ENCODE results near the gene EIPR1.
"Not testable (repeated sequence)": the region's sequence is repeated elsewhere in the genome, so short reads cannot be mapped to it uniquely, and the experiment has no call there.

EIPR1 gene

DNA sequence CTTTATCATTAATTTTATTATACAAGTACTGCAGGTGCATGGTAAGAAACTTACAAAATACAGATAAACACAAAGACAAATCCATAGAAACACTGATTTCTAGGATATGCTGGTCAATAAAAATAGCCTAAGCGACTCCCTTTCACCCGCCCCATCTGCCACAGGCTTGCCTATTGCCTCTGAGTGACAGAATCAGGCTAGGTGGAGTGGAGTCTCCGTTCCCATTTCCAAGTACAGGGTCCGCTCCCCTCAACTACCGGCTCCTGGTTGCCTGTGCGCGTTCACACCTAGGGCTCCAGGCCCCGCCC, 1.7 kb upstream of the EIPR1 start:
- Histone ChIP-seq H3K4me3 (ENCODE audit: low read depth in 1 of 2, low read length in 2 of 2) (peak overlapping the region; percentile 68 to 94), H3K4me1 (ENCODE audit: control insufficient read depth in 1 of 2, insufficient read depth in 2 of 2, low read length in 2 of 2) (peaks cover 10 to 28% of the 10 kb centered on the region in 2 donors), H3K27me3 (ENCODE audit: low read depth, low read length) (no peaks in the 10 kb centered on the region), H3K27ac (ENCODE audit: low read length) (peak overlapping the region; percentile 86), H3K36me3 (ENCODE audit: control insufficient read depth in 1 of 2, insufficient read depth in 2 of 2, low read length in 2 of 2) (peaks cover 0 to 5% of the 10 kb centered on the region in 2 donors), H3K9me3 (ENCODE audit: control insufficient read depth in 1 of 2, low read length in 2 of 2) (no peaks in the 10 kb centered on the region)

GRCh38 chr2:3377279-3377611, 373 bp downstream of the EIPR1 start:
- Histone ChIP-seq H3K27ac (ENCODE audit: low read length) (peak overlapping the region; percentile 81), H3K4me3 (ENCODE audit: low read depth in 1 of 2, low read length in 2 of 2) (peak overlapping the region; percentile 89 to 94), H3K9me3 (ENCODE audit: control insufficient read depth in 1 of 2, low read length in 2 of 2) (no peaks in the 10 kb centered on the region), H3K27me3 (ENCODE audit: low read depth, low read length) (no peaks in the 10 kb centered on the region), H3K4me1 (ENCODE audit: control insufficient read depth in 1 of 2, insufficient read depth in 2 of 2, low read length in 2 of 2) (peaks cover 10 to 28% of the 10 kb centered on the region in 2 donors), H3K36me3 (ENCODE audit: control insufficient read depth in 1 of 2, insufficient read depth in 2 of 2, low read length in 2 of 2) (no peaks in the 10 kb centered on the region)

DNA sequence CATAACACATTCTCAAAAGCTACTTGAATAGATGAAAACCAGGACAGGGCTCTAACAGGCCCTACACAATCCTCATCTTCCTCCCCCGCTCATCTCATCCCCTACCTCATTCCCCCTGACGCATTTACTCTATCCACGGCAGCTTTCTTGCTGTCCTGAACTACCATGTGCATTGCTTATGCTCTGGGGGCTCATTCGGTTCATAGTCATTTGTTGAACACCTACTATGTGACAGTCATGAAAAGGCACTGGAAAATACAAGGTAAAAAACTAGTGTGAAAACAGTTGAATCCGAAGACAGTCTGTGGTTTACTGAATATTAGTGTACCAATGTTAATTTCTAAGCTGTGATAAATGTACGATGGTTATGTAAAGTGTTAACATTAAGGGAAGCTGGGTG, 797 bp downstream of the EIPR1 start:
- Histone ChIP-seq H3K9me3 (ENCODE audit: control insufficient read depth in 1 of 2, low read length in 2 of 2) (no peaks in the 10 kb centered on the region), H3K36me3 (ENCODE audit: control insufficient read depth in 1 of 2, insufficient read depth in 2 of 2, low read length in 2 of 2) (no peaks in the 10 kb centered on the region), H3K27ac (ENCODE audit: low read length) (no peak overlapping the region), H3K4me1 (ENCODE audit: control insufficient read depth in 1 of 2, insufficient read depth in 2 of 2, low read length in 2 of 2) (peaks cover 10 to 28% of the 10 kb centered on the region in 2 donors), H3K4me3 (ENCODE audit: low read depth in 1 of 2, low read length in 2 of 2) (peak overlapping the region; percentile 89 to 94), H3K27me3 (ENCODE audit: low read depth, low read length) (no peaks in the 10 kb centered on the region)

GRCh38 chr2:3369340-3370181, 8.1 kb downstream of the EIPR1 start:
- H3K27ac ChIP-seq (ENCODE audit: low read length); H3K36me3 ChIP-seq (ENCODE audit: control insufficient read depth in 1 of 2, insufficient read depth in 2 of 2, low read length in 2 of 2); H3K9me3 ChIP-seq (ENCODE audit: control insufficient read depth in 1 of 2, low read length in 2 of 2); H3K4me1 ChIP-seq (ENCODE audit: control insufficient read depth in 1 of 2, insufficient read depth in 2 of 2, low read length in 2 of 2); H3K27me3 ChIP-seq (ENCODE audit: low read depth, low read length); H3K4me3 ChIP-seq (ENCODE audit: low read depth in 1 of 2, low read length in 2 of 2): not testable (repeated sequence)

GRCh38 chr2:3368261-3368722, 9.3 kb downstream of the EIPR1 start:
- Histone ChIP-seq H3K27me3 (ENCODE audit: low read depth, low read length) (no peaks in the 10 kb centered on the region), H3K27ac (ENCODE audit: low read length) (no peak overlapping the region), H3K36me3 (ENCODE audit: control insufficient read depth in 1 of 2, insufficient read depth in 2 of 2, low read length in 2 of 2) (no peaks in the 10 kb centered on the region), H3K4me1 (ENCODE audit: control insufficient read depth in 1 of 2, insufficient read depth in 2 of 2, low read length in 2 of 2) (no peaks in the 10 kb centered on the region), H3K4me3 (ENCODE audit: low read depth in 1 of 2, low read length in 2 of 2) (no peak overlapping the region), H3K9me3 (ENCODE audit: control insufficient read depth in 1 of 2, low read length in 2 of 2) (no peaks in the 10 kb centered on the region)

- no peak overlapping the region for H3K4me3 ChIP-seq (ENCODE audit: low read depth in 1 of 2, low read length in 2 of 2)
- H3K27me3 ChIP-seq (ENCODE audit: low read depth, low read length), result no peaks in the 10 kb centered on the region
- no peaks in the 10 kb centered on the region for H3K9me3 ChIP-seq (ENCODE audit: control insufficient read depth in 1 of 2, low read length in 2 of 2)
- no peaks in the 10 kb centered on the region for H3K4me1 ChIP-seq (ENCODE audit: control insufficient read depth in 1 of 2, insufficient read depth in 2 of 2, low read length in 2 of 2)
- no peaks in the 10 kb centered on the region for H3K36me3 ChIP-seq (ENCODE audit: control insufficient read depth in 1 of 2, insufficient read depth in 2 of 2, low read length in 2 of 2)
- H3K27ac ChIP-seq (ENCODE audit: low read length), result no peak overlapping the region
These were observed 12.4 kb downstream of the EIPR1 start for GRCh38 chr2:3365219-3365618.

- Histone ChIP-seq H3K27me3 (ENCODE audit: low read depth, low read length) (no peaks in the 10 kb centered on the region), H3K27ac (ENCODE audit: low read length) (no peak overlapping the region), H3K9me3 (ENCODE audit: control insufficient read depth in 1 of 2, low read length in 2 of 2) (no peaks in the 10 kb centered on the region), H3K36me3 (ENCODE audit: control insufficient read depth in 1 of 2, insufficient read depth in 2 of 2, low read length in 2 of 2) (no peaks in the 10 kb centered on the region), H3K4me3 (ENCODE audit: low read depth in 1 of 2, low read length in 2 of 2) (no peak overlapping the region), H3K4me1 (ENCODE audit: control insufficient read depth in 1 of 2, insufficient read depth in 2 of 2, low read length in 2 of 2) (no peaks in the 10 kb centered on the region)
These were observed 15.9 kb downstream of the EIPR1 start for GRCh38 chr2:3361518-3362389.

GRCh38 chr2:3357926-3358325, 19.7 kb downstream of the EIPR1 start:
- no peaks in the 10 kb centered on the region for H3K9me3 ChIP-seq (ENCODE audit: control insufficient read depth in 1 of 2, low read length in 2 of 2)
- H3K36me3 ChIP-seq (ENCODE audit: control insufficient read depth in 1 of 2, insufficient read depth in 2 of 2, low read length in 2 of 2), result peaks cover 9 to 11% of the 10 kb centered on the region in 2 donors
- H3K4me3 ChIP-seq (ENCODE audit: low read depth in 1 of 2, low read length in 2 of 2), result no peak overlapping the region
- no peak overlapping the region for H3K27ac ChIP-seq (ENCODE audit: low read length)
- no peaks in the 10 kb centered on the region for H3K27me3 ChIP-seq (ENCODE audit: low read depth, low read length)
- no peaks in the 10 kb centered on the region for H3K4me1 ChIP-seq (ENCODE audit: control insufficient read depth in 1 of 2, insufficient read depth in 2 of 2, low read length in 2 of 2)

- H3K9me3 ChIP-seq (ENCODE audit: control insufficient read depth in 1 of 2, low read length in 2 of 2); H3K27me3 ChIP-seq (ENCODE audit: low read depth, low read length); H3K4me3 ChIP-seq (ENCODE audit: low read depth in 1 of 2, low read length in 2 of 2); H3K4me1 ChIP-seq (ENCODE audit: control insufficient read depth in 1 of 2, insufficient read depth in 2 of 2, low read length in 2 of 2); H3K27ac ChIP-seq (ENCODE audit: low read length): not testable (repeated sequence)
- peaks cover 11 to 14% of the 10 kb centered on the region in 2 donors for H3K36me3 ChIP-seq (ENCODE audit: control insufficient read depth in 1 of 2, insufficient read depth in 2 of 2, low read length in 2 of 2)
These were observed 20.2 kb downstream of the EIPR1 start for GRCh38 chr2:3357446-3357845.

- Histone ChIP-seq H3K27me3 (ENCODE audit: low read depth, low read length) (no peaks in the 10 kb centered on the region), H3K36me3 (ENCODE audit: control insufficient read depth in 1 of 2, insufficient read depth in 2 of 2, low read length in 2 of 2) (peaks cover 11 to 17% of the 10 kb centered on the region in 2 donors), H3K4me3 (ENCODE audit: low read depth in 1 of 2, low read length in 2 of 2) (peak overlapping the region in 1 of 2 donors; percentile 21), H3K9me3 (ENCODE audit: control insufficient read depth in 1 of 2, low read length in 2 of 2) (no peaks in the 10 kb centered on the region), H3K4me1 (ENCODE audit: control insufficient read depth in 1 of 2, insufficient read depth in 2 of 2, low read length in 2 of 2) (no peaks in the 10 kb centered on the region), H3K27ac (ENCODE audit: low read length) (no peak overlapping the region)
These were observed 20.8 kb downstream of the EIPR1 start for GRCh38 chr2:3356799-3357198.

GRCh38 chr2:3355951-3356569, 21.6 kb downstream of the EIPR1 start:
- Histone ChIP-seq H3K9me3 (ENCODE audit: control insufficient read depth in 1 of 2, low read length in 2 of 2) (no peaks in the 10 kb centered on the region), H3K36me3 (ENCODE audit: control insufficient read depth in 1 of 2, insufficient read depth in 2 of 2, low read length in 2 of 2) (peaks cover 11 to 22% of the 10 kb centered on the region in 2 donors), H3K27ac (ENCODE audit: low read length) (no peak overlapping the region), H3K4me3 (ENCODE audit: low read depth in 1 of 2, low read length in 2 of 2) (peak overlapping the region in 1 of 2 donors; percentile 21), H3K4me1 (ENCODE audit: control insufficient read depth in 1 of 2, insufficient read depth in 2 of 2, low read length in 2 of 2) (no peaks in the 10 kb centered on the region), H3K27me3 (ENCODE audit: low read depth, low read length) (no peaks in the 10 kb centered on the region)
